Measurements from ENCODE around the gene POTEE. TPM values are rescaled to one million over a fixed set of nuclear protein-coding genes. Genes with fewer than 3 reads are reported as not detected.
"Not testable (repeated sequence)": the region's sequence is repeated elsewhere in the genome, so short reads cannot be mapped to it uniquely, and the experiment has no call there.

The POTEE gene
- total RNA-seq: under 1 TPM in 4 of 10 donors, not detected in 6; 0.05 to 0.79 (median 0.10) TPM
- polyA plus RNA-seq: not detected
- long read RNA-seq, donor 1: 0 reads
- long read RNA-seq, donor 2: 0 reads
- long read RNA-seq, donor 3: 0 reads

GRCh38 chr2:131209030-131209772 lies at the start of gene POTEE:
Gene POTEE (plus strand): TSS chr2:131209536. CDS start chr2:131218403, 8,867 bp downstream.
- H3K27ac ChIP-seq; intact Hi-C loops (cut with DNase I); H3K9me3 ChIP-seq; H3K36me3 ChIP-seq; H3K4me1 ChIP-seq; H3K4me3 ChIP-seq; H3K27me3 ChIP-seq; ATAC-seq; DNase-seq: not testable (repeated sequence)
- WGBS, 2 donors: 87 to 94% methylated on average over 20 to 24 of the region's 33 CpGs

GRCh38 chr2:131165562-131165961 lies 43.8 kb upstream of the POTEE start:
- peaks cover 0 to 17% (median 0%) of the 10 kb centered on the region in 7 donors for H3K27me3 ChIP-seq
- DNase-seq; H3K4me1 ChIP-seq; ATAC-seq; H3K9me3 ChIP-seq; H3K4me3 ChIP-seq; H3K36me3 ChIP-seq; H3K27ac ChIP-seq; intact Hi-C loops (cut with DNase I): not testable (repeated sequence)
- 97% methylated on average over 5 of the region's 5 CpGs for WGBS, 2 donors

GRCh38 chr2:131168538-131168937 lies 40.8 kb upstream of the POTEE start:
- no peak for ATAC-seq
- Histone ChIP-seq H3K4me3 (no peak overlapping the region), H3K4me1 (no peaks in the 10 kb centered on the region), H3K27me3 (peaks cover 0 to 23% (median 4%) of the 10 kb centered on the region in 7 donors), H3K9me3 (no peaks in the 10 kb centered on the region), H3K27ac (no peak overlapping the region), H3K36me3 (no peaks in the 10 kb centered on the region)
- no peak for DNase-seq
- 86 to 92% methylated on average over 5 of the region's 5 CpGs for WGBS, 2 donors
- intact Hi-C loops (cut with DNase I): no loop called here
- no peak for TF ChIP-seq CTCF (IDR thresholded peaks at IDR 0.05)

GRCh38 chr2:131178050-131178449 lies 31.3 kb upstream of the POTEE start:
- H3K27ac ChIP-seq; H3K4me3 ChIP-seq; DNase-seq; H3K9me3 ChIP-seq; intact Hi-C loops (cut with DNase I); ATAC-seq; H3K36me3 ChIP-seq; H3K4me1 ChIP-seq: not testable (repeated sequence)
- 80 to 81% methylated on average over 10 of the region's 10 CpGs for WGBS, 2 donors
- peaks cover 0 to 14% (median 6%) of the 10 kb centered on the region in 7 donors for H3K27me3 ChIP-seq

GRCh38 chr2:131178721-131179418 lies 30.5 kb upstream of the POTEE start:
- H3K4me1 ChIP-seq; H3K36me3 ChIP-seq; H3K9me3 ChIP-seq; DNase-seq; H3K4me3 ChIP-seq; intact Hi-C loops (cut with DNase I); ATAC-seq; H3K27ac ChIP-seq: not testable (repeated sequence)
- H3K27me3 ChIP-seq: peaks cover 0 to 14% (median 6%) of the 10 kb centered on the region in 7 donors
- 72 to 79% methylated on average over 15 of the region's 15 CpGs for WGBS, 2 donors

GRCh38 chr2:131181451-131181850 lies 27.9 kb upstream of the POTEE start:
- H3K4me3 ChIP-seq; H3K4me1 ChIP-seq; H3K36me3 ChIP-seq; H3K9me3 ChIP-seq; H3K27ac ChIP-seq; ATAC-seq; DNase-seq; intact Hi-C loops (cut with DNase I): not testable (repeated sequence)
- 68 to 84% methylated on average over 4 of the region's 4 CpGs for WGBS, 2 donors
- H3K27me3 ChIP-seq: peaks cover 0 to 14% (median 6%) of the 10 kb centered on the region in 7 donors

GRCh38 chr2:131193421-131193820 lies 15.9 kb upstream of the POTEE start:
- H3K27ac ChIP-seq; H3K4me3 ChIP-seq; DNase-seq; H3K9me3 ChIP-seq; H3K4me1 ChIP-seq; intact Hi-C loops (cut with DNase I); H3K36me3 ChIP-seq; ATAC-seq: not testable (repeated sequence)
- WGBS, 2 donors: 16 to 22% methylated on average over 3 of the region's 3 CpGs
- H3K27me3 ChIP-seq: peaks cover 0 to 27% (median 20%) of the 10 kb centered on the region in 7 donors

GRCh38 chr2:131196186-131196585 lies 13.2 kb upstream of the POTEE start:
- ATAC-seq; H3K4me1 ChIP-seq; H3K4me3 ChIP-seq; H3K36me3 ChIP-seq; H3K27ac ChIP-seq; intact Hi-C loops (cut with DNase I); DNase-seq; H3K9me3 ChIP-seq: not testable (repeated sequence)
- H3K27me3 ChIP-seq: peaks cover 0 to 34% (median 24%) of the 10 kb centered on the region in 7 donors
- WGBS, 2 donors: 44 to 51% methylated on average over 2 of the region's 2 CpGs
